ENCODE data around the gene BIRC5.
"Not testable (repeated sequence)": the region's sequence is repeated elsewhere in the genome, so short reads cannot be mapped to it uniquely, and the experiment has no call there.

BIRC5 gene

DNA sequence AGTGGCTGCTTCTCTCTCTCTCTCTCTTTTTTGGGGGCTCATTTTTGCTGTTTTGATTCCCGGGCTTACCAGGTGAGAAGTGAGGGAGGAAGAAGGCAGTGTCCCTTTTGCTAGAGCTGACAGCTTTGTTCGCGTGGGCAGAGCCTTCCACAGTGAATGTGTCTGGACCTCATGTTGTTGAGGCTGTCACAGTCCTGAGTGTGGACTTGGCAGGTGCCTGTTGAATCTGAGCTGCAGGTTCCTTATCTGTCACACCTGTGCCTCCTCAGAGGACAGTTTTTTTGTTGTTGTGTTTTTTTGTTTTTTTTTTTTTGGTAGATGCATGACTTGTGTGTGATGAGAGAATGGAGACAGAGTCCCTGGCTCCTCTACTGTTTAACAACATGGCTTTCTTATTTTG is 9.7 kb downstream of the BIRC5 start:
- no peak overlapping the region for H3K27ac ChIP-seq

DNA sequence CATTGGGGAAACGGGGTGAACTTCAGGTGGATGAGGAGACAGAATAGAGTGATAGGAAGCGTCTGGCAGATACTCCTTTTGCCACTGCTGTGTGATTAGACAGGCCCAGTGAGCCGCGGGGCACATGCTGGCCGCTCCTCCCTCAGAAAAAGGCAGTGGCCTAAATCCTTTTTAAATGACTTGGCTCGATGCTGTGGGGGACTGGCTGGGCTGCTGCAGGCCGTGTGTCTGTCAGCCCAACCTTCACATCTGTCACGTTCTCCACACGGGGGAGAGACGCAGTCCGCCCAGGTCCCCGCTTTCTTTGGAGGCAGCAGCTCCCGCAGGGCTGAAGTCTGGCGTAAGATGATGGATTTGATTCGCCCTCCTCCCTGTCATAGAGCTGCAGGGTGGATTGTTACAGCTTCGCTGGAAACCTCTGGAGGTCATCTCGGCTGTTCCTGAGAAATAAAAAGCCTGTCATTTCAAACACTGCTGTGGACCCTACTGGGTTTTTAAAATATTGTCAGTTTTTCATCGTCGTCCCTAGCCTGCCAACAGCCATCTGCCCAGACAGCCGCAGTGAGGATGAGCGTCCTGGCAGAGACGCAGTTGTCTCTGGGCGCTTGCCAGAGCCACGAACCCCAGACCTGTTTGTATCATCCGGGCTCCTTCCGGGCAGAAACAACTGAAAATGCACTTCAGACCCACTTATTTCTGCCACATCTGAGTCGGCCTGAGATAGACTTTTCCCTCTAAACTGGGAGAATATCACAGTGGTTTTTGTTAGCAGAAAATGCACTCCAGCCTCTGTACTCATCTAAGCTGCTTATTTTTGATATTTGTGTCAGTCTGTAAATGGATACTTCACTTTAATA is 10.4 kb downstream of the BIRC5 start:
- no peak overlapping the region for H3K27ac ChIP-seq
- DNase-seq (ENCODE audit: low read depth, low spot score), result no peak

More for the DNA sequence above, 9.7 kb downstream of the BIRC5 start:
- DNase-seq (ENCODE audit: low read depth, low spot score), result no peak

DNA sequence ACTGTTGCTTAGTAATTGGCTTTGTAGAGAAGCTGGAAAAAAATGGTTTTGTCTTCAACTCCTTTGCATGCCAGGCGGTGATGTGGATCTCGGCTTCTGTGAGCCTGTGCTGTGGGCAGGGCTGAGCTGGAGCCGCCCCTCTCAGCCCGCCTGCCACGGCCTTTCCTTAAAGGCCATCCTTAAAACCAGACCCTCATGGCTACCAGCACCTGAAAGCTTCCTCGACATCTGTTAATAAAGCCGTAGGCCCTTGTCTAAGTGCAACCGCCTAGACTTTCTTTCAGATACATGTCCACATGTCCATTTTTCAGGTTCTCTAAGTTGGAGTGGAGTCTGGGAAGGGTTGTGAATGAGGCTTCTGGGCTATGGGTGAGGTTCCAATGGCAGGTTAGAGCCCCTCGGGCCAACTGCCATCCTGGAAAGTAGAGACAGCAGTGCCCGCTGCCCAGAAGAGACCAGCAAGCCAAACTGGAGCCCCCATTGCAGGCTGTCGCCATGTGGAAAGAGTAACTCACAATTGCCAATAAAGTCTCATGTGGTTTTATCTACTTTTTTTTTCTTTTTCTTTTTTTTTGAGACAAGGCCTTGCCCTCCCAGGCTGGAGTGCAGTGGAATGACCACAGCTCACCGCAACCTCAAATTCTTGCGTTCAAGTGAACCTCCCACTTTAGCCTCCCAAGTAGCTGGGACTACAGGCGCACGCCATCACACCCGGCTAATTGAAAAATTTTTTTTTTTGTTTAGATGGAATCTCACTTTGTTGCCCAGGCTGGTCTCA is 11.2 kb downstream of the BIRC5 start:
- no peak overlapping the region for H3K27ac ChIP-seq
- DNase-seq (ENCODE audit: low read depth, low spot score), result no peak

DNA sequence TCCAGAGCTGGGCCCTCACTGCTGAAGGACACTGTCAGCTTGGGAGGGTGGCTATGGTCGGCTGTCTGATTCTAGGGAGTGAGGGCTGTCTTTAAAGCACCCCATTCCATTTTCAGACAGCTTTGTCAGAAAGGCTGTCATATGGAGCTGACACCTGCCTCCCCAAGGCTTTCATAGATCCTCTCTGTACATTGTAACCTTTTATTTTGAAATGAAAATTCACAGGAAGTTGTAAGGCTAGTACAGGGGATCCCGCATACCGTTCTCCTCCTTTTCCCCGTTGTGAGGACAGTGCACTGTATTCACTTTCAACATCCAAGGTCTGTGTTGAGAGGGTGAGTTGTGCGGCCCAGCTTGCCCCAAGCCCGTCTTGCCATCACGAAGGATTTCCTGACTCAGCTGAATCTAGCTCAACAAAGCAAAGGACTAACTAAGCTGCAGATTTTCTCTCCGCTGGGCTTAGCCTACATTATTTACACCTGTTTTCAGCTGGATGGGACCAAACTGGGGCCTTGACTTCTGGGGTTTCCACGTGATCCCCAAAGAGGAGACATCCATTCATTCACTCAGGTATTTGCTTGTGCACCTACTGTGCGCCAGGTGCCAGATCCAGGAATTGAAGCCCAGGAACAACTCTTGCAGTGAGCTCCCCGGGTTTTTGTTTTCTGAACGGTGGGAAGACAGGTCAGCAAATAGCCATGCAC is 12.2 kb downstream of the BIRC5 start:
- DNase-seq (ENCODE audit: low read depth, low spot score), result no peak
- no peak overlapping the region for H3K27ac ChIP-seq

DNA sequence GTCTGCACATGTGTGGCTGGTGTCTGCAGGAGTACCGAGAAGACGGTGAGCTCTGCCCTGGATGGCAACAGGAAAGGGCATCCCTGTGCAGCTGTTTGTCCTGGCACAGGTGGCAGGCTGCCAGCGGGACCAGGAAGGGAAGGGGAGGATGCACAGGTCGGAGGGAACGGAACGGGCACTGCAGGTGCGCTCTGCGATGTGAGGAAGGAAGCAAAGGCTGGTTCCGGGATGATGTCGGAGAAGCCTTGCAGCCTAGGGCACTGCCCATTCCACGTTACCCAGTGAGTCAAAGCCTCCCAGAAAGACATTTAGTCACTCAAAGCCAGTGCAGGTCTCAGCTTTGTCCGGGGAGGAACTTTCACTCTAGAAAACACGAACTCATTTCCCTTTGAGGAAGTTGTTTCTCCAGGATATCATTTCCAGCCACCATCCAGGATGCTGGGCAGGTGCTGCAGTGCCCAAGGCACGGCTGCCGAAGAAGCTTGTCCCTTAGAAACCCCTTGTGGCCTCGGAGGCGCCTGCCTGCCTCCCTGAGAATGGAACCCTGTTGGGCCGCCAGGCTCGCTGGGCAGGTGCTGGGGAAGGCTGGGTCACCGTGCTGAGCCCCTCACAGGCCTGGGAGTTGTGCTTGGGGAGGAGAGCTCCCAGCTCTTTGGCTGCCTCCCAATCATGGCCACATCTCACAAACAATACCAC is 12.9 kb downstream of the BIRC5 start:
- H3K27ac ChIP-seq, result no peak overlapping the region
- no peak for DNase-seq (ENCODE audit: low read depth, low spot score)

DNA sequence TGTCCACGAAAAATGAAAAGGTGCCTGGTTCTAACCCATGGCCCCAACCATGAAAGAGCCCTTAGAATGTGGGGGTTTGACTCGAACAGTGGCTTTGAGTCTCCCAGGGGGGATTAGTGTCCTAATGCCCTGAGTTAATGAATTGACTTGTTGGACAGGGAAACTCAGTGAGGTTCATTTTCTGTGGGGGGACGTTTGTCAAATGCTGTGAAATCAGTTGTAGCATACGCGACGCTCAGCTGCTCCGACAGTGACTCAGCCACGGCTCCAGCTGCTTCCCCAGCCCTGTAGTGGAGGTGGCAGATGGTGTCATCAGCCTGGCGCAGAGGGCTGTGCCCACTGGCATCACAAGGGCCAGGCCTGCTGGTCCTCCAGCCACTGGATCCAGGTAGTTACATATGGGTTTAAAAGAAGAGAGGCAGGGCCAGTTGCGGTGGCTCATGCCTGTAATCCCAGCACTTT is 13.4 kb downstream of the BIRC5 start:
- no peak for DNase-seq (ENCODE audit: low read depth, low spot score)
- no peak overlapping the region for H3K27ac ChIP-seq

DNA sequence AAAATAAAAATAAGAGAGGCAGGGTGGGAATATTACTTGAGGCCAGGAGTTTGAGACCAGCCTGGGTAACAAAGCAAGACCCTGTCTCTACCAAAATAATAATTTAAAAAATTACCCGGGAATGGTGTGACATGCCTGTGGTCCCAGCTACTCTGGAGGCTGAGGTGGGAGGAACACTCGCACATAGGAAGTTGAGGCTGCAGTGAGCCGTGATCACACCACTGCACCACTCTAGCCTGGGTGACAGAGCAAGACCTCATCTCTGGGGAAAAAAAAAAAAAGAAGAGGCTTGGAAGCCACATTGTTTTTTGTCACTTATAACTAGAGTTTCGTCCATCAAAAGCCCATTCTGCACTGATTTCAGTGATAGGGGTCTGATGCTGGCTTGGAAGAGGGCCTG is 14.1 kb downstream of the BIRC5 start:
- DNase-seq (ENCODE audit: low read depth, low spot score), result no peak
- H3K27ac ChIP-seq, result no peak overlapping the region

DNA sequence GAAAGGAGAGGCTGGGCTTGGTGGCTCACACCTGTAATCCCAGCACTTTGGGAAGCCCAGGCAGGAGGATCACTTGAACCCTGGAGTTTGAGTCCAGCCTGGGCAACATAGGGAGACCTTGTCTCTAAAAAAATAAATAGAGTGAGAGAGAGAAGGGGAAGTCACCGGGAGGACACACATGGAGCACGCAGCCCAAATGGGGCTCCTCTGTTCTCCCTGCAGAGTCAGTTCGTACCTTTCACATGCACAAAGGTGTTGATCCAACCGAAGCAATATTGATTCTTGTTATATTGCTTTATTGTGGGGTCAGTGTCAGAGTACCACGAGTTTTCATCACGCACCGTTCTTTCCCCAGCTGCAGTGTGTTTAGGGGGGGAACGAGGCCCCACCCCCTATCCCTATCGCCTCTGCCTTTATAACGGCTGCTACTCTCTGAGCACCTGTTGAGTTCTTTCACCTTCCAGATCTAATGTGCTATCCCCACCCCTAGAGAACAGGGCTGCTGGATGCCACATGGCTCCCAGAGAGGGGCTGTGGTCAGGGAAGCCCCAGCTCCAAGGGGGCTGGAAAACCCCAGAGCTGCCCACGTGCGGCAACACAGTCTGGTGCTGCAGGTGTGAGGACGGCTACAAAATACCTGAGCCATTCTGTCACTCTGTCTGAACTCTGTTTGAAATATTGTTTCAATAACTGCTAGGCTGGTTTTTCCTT is 16.4 kb downstream of the BIRC5 start:
- no peak for DNase-seq (ENCODE audit: low read depth, low spot score)

DNA sequence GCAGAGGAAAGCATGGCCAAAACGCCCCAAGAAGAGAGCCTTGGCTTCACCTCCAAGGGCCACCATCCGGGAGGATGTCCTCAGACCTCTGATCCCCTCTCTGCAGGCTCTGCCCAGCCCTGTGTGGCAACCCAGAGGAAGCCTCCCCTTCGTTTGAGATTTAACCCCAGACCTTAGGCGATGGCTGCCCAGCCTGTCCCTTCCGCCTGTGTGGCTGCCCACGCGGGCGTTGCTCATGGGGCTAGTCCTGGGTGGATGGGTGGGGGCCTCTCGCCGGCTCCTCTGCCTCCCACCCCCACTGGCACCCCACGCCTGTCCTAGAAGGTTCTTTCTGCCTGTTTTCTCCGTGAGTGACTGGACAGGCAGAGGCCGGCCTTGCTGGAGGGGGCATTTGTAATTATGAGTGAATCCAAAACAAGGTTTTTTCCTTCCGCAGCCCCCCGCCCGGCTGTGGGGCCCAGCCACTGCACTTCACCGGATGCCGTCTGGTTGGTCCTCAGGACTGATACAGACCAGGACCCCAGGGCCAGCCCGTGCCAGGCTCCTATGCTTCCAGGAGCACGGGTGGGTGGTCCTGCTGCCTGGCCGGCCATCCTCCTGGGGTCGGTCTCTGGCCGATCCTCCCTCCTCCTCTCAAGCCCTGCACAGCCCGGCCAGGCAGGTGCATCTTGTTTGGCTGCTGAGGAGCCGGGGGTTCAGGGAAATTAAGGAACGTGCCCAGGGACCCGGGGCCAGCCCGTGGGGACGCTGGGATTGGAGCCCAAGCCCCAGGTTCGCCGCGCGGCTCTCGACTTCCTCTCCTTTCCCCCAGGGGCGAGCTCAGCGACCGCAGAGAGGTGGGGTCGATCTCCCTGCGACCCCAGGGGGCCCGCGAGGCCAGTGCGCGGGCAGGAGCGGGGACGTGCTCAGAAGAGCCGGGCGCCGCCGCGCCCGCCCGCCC is 17.2 kb downstream of the BIRC5 start, which contains the start of gene TMEM235:
Gene TMEM235, plus strand, starts transcription at position 636 of the 940 bp plus-strand sequence. CDS start 393 bp downstream, outside the sequence.
- no peak for DNase-seq (ENCODE audit: low read depth, low spot score)
- H3K27ac ChIP-seq, result no peak within 1 kb of the TSS

More for the DNA sequence above, 16.4 kb downstream of the BIRC5 start:
- no peak overlapping the region for H3K27ac ChIP-seq

DNA sequence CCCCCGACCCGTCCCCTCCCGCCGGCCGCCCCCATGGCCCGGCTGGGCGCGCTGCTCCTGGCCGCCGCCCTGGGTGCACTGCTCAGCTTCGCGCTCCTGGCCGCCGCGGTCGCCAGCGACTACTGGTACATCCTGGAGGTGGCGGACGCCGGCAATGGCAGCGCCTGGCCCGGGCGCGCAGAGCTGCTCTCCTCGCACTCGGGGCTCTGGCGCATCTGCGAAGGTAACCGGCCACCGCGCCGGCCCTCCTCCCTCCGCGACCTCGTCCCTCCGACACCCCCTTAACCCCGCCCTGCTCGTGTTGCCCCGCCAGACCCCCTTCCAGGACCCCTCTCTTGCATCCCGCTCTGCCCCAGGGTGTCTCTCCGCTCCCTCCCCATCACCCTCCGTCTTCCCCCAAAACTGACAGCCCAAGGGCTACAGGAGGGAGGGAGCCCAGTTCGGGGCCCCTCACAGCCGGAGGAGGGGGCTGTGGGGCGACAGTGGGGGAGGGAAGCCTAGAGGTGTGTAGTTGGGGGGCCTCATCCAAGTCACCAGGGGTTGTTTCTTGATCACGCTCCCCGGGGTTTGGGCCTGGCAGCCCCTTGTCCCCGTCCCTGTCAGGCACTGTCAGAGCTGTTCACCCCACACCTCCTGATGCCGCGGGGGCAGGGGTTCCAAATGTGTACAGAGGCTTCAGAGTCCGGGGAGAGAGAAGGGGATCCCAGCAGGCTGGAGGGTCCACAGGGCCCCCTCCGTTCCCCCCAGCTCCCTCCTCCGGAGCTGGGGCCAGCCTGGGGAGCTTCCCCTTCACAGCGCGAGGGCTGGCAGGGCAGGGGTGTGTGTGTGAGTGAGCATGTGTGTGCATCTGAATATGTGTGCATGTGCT is 18.2 kb downstream of the BIRC5 start:
- DNase-seq (ENCODE audit: low read depth, low spot score), result no peak
- no peak overlapping the region for H3K27ac ChIP-seq

DNA sequence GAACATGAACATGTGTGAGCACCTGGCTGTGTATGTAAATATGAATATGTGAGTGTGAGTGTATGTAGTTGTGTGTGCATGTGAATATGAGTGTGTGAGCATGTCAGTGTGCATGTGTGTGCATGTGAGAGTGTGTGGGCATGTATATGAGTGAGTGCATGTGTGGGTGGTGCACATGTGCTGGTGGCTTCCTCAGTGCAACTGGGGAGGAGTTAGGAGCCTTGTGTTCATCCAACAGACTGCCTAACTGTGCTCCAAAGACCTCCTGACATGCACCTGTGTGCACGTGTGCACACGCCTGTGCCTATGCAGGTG is 18.8 kb downstream of the BIRC5 start:
- no peak overlapping the region for H3K27ac ChIP-seq
- DNase-seq (ENCODE audit: low read depth, low spot score), result no peak

DNA sequence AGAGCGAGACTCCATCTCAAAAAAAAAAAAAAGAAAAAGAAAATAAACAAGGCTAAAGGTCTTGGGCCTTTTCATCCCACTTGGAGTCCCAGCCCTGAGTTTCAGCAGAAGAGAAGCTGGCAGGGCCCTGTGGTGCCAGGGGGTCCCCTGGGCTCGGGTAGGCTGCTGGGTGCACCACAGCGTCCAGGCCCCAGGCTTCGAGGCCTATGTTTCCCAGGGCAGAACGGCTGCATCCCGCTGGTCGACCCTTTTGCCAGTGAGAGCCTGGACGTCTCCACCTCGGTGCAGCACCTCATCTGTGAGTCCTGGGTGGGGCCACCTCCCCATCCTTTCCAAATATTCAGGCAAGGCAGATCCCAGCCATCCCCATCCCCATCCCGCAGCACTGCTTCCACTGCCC is 19.6 kb downstream of the BIRC5 start:
- no peak for DNase-seq (ENCODE audit: low read depth, low spot score)
- H3K27ac ChIP-seq, result no peak overlapping the region

DNA sequence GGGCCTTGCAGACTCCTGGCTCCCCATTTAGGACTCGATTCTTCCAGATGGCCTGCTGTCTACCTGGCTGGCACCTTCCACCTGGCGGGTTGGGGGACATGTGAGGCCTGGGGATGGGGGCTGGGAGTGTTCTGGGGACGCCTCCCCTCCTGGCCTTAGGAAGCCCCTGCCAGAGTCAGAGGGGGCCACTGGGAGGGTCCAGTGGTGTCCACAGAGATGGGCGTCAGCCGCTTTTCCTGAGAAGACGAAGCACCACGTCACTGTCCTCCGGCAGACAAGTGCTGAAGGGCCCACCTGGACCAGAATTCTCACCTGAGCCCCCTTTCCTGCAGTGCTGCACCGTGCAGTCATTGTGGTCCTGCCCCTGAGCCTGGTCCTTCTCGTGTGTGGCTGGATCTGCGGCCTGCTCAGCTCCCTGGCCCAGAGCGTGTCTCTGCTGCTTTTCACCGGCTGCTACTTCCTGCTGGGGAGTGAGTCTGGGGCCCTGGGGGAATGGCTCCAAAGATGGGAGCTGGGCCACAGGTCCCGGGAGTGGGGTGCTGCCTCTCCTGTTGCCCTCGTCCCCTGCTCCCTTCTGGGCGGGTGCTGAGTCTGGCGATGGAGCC is 20.3 kb downstream of the BIRC5 start:
- H3K27ac ChIP-seq, result no peak overlapping the region
- DNase-seq (ENCODE audit: low read depth, low spot score), result no peak

DNA sequence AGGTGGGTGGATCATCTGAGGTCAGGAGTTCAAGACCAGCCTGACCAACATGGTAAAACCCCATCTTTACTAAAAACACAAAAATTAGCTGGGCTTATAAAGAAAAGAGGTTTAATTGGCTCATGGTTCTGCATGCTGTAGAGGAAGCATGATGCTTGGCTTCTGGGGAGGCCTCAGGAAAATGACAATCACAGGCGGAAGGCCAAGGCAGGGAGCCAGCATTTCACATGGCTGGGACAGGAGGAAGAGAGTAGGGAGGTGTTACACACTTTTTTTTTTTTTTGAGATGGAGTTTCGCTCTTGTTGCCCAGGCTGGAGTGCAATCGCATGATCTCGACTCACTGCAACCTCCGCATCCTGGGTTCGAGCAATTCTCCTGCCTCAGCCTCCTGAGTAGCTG is 21.0 kb downstream of the BIRC5 start:
- not testable (repeated sequence) for DNase-seq (ENCODE audit: low read depth, low spot score); H3K27ac ChIP-seq

DNA sequence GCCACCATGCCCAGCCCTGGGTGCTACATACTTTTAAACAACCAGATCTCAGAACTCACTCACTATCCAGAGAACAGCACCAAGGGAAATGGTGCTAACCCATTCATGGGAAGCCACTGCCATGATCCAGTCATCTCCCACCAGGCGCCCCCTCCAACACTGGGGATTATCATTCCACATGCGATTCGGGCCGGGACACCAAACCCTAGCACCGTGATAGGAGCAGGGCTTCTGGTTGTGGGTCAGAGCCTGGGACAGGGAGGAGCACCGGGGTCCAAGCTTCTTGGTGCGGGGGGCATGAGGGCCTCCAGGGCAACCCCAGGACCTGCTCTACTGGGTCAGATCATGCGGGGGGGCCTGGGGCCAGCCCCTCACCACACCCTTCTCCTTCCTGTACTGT is 21.8 kb downstream of the BIRC5 start:
- no peak overlapping the region for H3K27ac ChIP-seq
- no peak for DNase-seq (ENCODE audit: low read depth, low spot score)

DNA sequence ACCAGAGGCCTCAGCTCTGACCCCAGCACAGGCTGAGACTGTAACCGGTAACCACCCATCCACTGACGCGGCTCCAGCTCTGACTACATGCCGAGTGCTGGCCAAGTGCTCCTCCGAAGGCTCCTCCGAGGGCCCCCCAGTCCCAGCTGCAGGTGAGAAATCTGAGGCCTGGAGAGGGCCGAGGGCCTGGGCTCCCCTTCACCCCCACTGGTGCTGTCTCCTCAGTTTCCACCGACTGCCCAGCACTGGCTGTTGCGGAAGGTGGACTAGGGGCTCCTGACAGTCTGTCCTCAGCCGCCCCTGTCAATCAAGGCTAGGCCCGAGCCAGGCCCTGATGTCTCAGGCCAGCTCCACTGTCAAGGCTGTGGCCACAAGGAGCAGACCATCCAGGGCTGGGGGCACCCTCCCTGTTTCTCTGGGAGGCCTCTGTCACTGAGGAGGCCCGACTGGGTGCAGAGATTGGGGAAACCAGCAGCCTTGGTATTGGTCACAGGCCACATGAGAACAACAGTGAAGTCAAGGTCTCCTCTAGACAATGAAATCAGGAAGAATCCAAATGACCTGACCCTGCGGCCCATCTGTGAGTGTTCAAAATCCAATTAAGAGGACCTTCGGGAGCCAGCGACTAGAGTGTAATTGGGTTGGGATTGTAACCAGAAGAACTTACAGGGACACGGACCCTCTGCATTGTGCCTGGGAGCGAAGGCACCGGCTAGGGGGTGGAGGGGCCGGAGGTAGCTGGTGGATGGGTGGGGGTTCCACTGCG is 22.5 kb downstream of the BIRC5 start:
- H3K27ac ChIP-seq, result no peak overlapping the region
- no peak for DNase-seq (ENCODE audit: low read depth, low spot score)

Measured in epithelial cell of prostate (primary cell).